ENCODE results near the gene RAD9B. TPM values are rescaled to one million over a fixed set of nuclear protein-coding genes. Genes with fewer than 3 reads are reported as not detected.

RAD9B gene
- total and polyA plus RNA-seq, 2 of the 13 experiments (the other 11 are each of a cell fraction or from before 2014, with no cell fraction given) = 0.05 to 0.38 TPM

- ChIA-PET CTCF (ENCODE audit: low intra/inter-chr PET ratio, low total read pairs) (no interaction called here), POLR2A (no interaction called here)
- WGBS (ENCODE audit: low lambda C conversion rate) = 96% methylated on average over 3 of the region's 3 CpGs
- H3K36me3 ChIP-seq (replicated peaks in 1 of 2; ENCODE audit: control insufficient read depth in 1 of 2, insufficient read depth in 2 of 2, low read length in 2 of 2) = peaks cover 8 to 66% of the 10 kb centered on the region in 2 experiments
- FAIRE-seq = no peak
- no peak overlapping the region for H3K27ac ChIP-seq (ENCODE audit: extremely low read length, insufficient read depth, low read length)
- H4K20me1 ChIP-seq (ENCODE audit: insufficient read depth, low read length) = no peaks in the 10 kb centered on the region
- H3K4me3 ChIP-seq (replicated peaks in 1 of 3; ENCODE audit: insufficient read depth in 1 of 3, low read depth in 2 of 3, low read length in 3 of 3) = no peak overlapping the region
- TF ChIP-seq DNMT3B (CRISPR knock-in tag; conservative IDR thresholded peaks at IDR 0.05) (no peak), ZNF629 (CRISPR knock-in tag; conservative IDR thresholded peaks at IDR 0.05) (no peak), JARID2 (CRISPR knock-in tag; IDR thresholded peaks at IDR 0.05; ENCODE audit: insufficient replicate concordance) (no peak), RFXANK (CRISPR knock-in tag; IDR thresholded peaks at IDR 0.05) (no peak), ZBTB4 (CRISPR knock-in tag; IDR thresholded peaks at IDR 0.05; ENCODE audit: borderline replicate concordance) (no peak), ZNF607 (CRISPR knock-in tag; IDR thresholded peaks at IDR 0.05; ENCODE audit: borderline replicate concordance) (no peak), CCAR2 (optimal IDR thresholded peaks at IDR 0.05; ENCODE audit: low read depth, low read length) (no peak), RBAK (CRISPR knock-in tag; IDR thresholded peaks at IDR 0.05) (no peak), ZNF446 (CRISPR knock-in tag; IDR thresholded peaks at IDR 0.05) (no peak), TRIM24 (CRISPR knock-in tag; IDR thresholded peaks at IDR 0.05) (no peak), ZNF138 (CRISPR knock-in tag; IDR thresholded peaks at IDR 0.05; ENCODE audit: low read depth) (no peak), ZNF317 (CRISPR knock-in tag; IDR thresholded peaks at IDR 0.05) (no peak), USF2 (IDR thresholded peaks at IDR 0.05; ENCODE audit: low read depth, low read length) (no peak), USF2 (CRISPR knock-in tag; IDR thresholded peaks at IDR 0.05; ENCODE audit: borderline replicate concordance) (no peak), ELF3 (CRISPR knock-in tag; IDR thresholded peaks at IDR 0.05) (no peak), GPBP1L1 (CRISPR knock-in tag; IDR thresholded peaks at IDR 0.05) (no peak), ATF7 (IDR thresholded peaks at IDR 0.05) (no peak), ATF7 (CRISPR knock-in tag; IDR thresholded peaks at IDR 0.05) (no peak), STAT5B (CRISPR knock-in tag; IDR thresholded peaks at IDR 0.05) (no peak), BHLHE40 (IDR thresholded peaks at IDR 0.05; ENCODE audit: low read length) (no peak), ZNF552 (CRISPR knock-in tag; IDR thresholded peaks at IDR 0.05; ENCODE audit: borderline replicate concordance) (no peak)
- in situ Hi-C loops (cut with HindIII; ENCODE audit: extremely low pct_ligation_motif_present, low pct_unique_long_range_greater_than_20kb) = no loop called here
- H3K9me3 ChIP-seq (ENCODE audit: low read length) = no peaks in the 10 kb centered on the region
- no peak overlapping the region for H3K9ac ChIP-seq (ENCODE audit: insufficient read depth, low read depth, low read length)
- no TSS peak for BruUV-seq (replicated peaks)
- H3K27me3 ChIP-seq (ENCODE audit: control insufficient read depth in 1 of 2, insufficient read depth in 2 of 2, low read length in 2 of 2) = no peaks in the 10 kb centered on the region
- H3K79me2 ChIP-seq (ENCODE audit: insufficient read depth, low read length) = peaks cover 2% of the 10 kb centered on the region
- no peaks in the 10 kb centered on the region for H3K4me1 ChIP-seq (ENCODE audit: insufficient read depth, low read length)
- no peak for ATAC-seq
- no peak overlapping the region for H3K4me2 ChIP-seq (ENCODE audit: low read depth, low read length)
- intact Hi-C loops (cut with micrococcal nuclease; ENCODE audit: unreplicated experiment) = loop anchor here (5.0 kb wide), 1 partner anchor 94 kb away; the partner anchor contains the start of gene ARPC3
- DNase-seq (ENCODE audit: low spot score) = no peak
- no peak overlapping the region for H2AFZ ChIP-seq (ENCODE audit: low read length)
These were observed 44.2 kb downstream of the RAD9B start for GRCh38 chr12:110546339-110546738.

Measured in HepG2 (cell line).